ENCODE measurements around the gene ATOH8. TPM values are rescaled to one million over a fixed set of nuclear protein-coding genes. Genes with fewer than 3 reads are reported as not detected.

ATOH8 gene
- total RNA-seq, 1 donor from 2014 or later = 1.8 TPM

GRCh38 chr2:85718009-85718391 is 35.8 kb upstream of the ATOH8 start:
- H3K36me3 Mint-ChIP-seq (ENCODE audit: low read depth, unreplicated experiment) = no peaks in the 10 kb centered on the region
- DNase-seq (ENCODE audit: low spot score) = no peak
- no peaks in the 10 kb centered on the region for H3K4me1 Mint-ChIP-seq (ENCODE audit: unreplicated experiment)
- TF ChIP-seq, protein P1, sequence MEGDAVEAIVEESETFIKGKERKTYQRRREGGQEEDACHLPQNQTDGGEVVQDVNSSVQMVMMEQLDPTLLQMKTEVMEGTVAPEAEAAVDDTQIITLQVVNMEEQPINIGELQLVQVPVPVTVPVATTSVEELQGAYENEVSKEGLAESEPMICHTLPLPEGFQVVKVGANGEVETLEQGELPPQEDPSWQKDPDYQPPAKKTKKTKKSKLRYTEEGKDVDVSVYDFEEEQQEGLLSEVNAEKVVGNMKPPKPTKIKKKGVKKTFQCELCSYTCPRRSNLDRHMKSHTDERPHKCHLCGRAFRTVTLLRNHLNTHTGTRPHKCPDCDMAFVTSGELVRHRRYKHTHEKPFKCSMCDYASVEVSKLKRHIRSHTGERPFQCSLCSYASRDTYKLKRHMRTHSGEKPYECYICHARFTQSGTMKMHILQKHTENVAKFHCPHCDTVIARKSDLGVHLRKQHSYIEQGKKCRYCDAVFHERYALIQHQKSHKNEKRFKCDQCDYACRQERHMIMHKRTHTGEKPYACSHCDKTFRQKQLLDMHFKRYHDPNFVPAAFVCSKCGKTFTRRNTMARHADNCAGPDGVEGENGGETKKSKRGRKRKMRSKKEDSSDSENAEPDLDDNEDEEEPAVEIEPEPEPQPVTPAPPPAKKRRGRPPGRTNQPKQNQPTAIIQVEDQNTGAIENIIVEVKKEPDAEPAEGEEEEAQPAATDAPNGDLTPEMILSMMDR (IDR thresholded peaks at IDR 0.05; ENCODE audit: unreplicated experiment) = no peak
- no peak overlapping the region for H3K4me3 Mint-ChIP-seq (ENCODE audit: unreplicated experiment)
- H3K27me3 Mint-ChIP-seq (ENCODE audit: unreplicated experiment) = no peaks in the 10 kb centered on the region
- H3K9me3 Mint-ChIP-seq (ENCODE audit: unreplicated experiment) = no peaks in the 10 kb centered on the region
- no peak overlapping the region for H3K27ac Mint-ChIP-seq (ENCODE audit: unreplicated experiment)

GRCh38 chr2:85718885-85719492 is 34.8 kb upstream of the ATOH8 start:
- no peaks in the 10 kb centered on the region for H3K9me3 Mint-ChIP-seq (ENCODE audit: unreplicated experiment)
- H3K27ac Mint-ChIP-seq (ENCODE audit: unreplicated experiment) = no peak overlapping the region
- no peak overlapping the region for H3K4me3 Mint-ChIP-seq (ENCODE audit: unreplicated experiment)
- no peak for DNase-seq (ENCODE audit: low spot score)
- TF ChIP-seq, protein P1 (IDR thresholded peaks at IDR 0.05; ENCODE audit: unreplicated experiment) = no peak
- no peaks in the 10 kb centered on the region for H3K27me3 Mint-ChIP-seq (ENCODE audit: unreplicated experiment)
- no peaks in the 10 kb centered on the region for H3K4me1 Mint-ChIP-seq (ENCODE audit: unreplicated experiment)
- no peaks in the 10 kb centered on the region for H3K36me3 Mint-ChIP-seq (ENCODE audit: low read depth, unreplicated experiment)

DNA sequence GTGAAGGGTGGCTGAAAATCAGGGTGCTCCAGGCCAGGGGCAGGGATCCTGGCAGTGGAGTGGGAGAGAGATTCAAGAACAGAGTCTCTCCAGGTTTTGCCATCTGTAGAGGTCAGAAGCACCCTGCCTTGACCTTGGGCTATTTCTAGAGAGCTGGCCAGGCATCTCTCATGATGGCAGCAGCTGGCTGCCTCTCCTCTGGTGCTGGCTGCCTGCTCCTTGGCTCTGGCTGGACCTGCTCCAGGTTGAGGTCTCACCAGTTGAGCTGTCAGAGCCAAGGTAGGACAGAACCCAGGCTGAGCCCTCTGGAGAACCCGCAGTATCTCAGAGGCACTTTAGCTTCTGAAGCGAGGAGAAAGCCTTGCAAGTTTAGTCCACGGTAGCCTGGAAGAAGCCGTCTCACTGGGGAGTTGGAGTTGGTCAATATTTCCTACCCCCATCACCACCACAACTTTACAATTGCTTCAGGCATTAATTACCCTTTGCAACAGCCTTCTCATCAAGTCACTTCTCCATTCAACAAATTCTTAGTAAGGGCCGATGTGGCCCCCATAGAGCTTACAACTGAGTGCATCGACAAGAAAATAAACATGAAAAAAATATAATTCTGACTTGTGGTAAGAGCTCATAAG is 34.1 kb upstream of the ATOH8 start:
- Mint-ChIP-seq H3K36me3 (ENCODE audit: low read depth, unreplicated experiment) (no peaks in the 10 kb centered on the region), H3K27ac (ENCODE audit: unreplicated experiment) (no peak overlapping the region), H3K4me3 (ENCODE audit: unreplicated experiment) (no peak overlapping the region), H3K27me3 (ENCODE audit: unreplicated experiment) (no peaks in the 10 kb centered on the region), H3K4me1 (ENCODE audit: unreplicated experiment) (no peaks in the 10 kb centered on the region), H3K9me3 (ENCODE audit: unreplicated experiment) (no peaks in the 10 kb centered on the region)
- DNase-seq (ENCODE audit: low spot score) = no peak
- TF ChIP-seq, protein P1 (IDR thresholded peaks at IDR 0.05; ENCODE audit: unreplicated experiment) = no peak

GRCh38 chr2:85720533-85720932 is 33.3 kb upstream of the ATOH8 start:
- no peak for DNase-seq (ENCODE audit: low spot score)
- Mint-ChIP-seq H3K27ac (ENCODE audit: unreplicated experiment) (no peak overlapping the region), H3K4me3 (ENCODE audit: unreplicated experiment) (no peak overlapping the region), H3K36me3 (ENCODE audit: low read depth, unreplicated experiment) (no peaks in the 10 kb centered on the region), H3K9me3 (ENCODE audit: unreplicated experiment) (no peaks in the 10 kb centered on the region), H3K27me3 (ENCODE audit: unreplicated experiment) (no peaks in the 10 kb centered on the region), H3K4me1 (ENCODE audit: unreplicated experiment) (no peaks in the 10 kb centered on the region)
- TF ChIP-seq, protein P1 (IDR thresholded peaks at IDR 0.05; ENCODE audit: unreplicated experiment) = no peak

GRCh38 chr2:85721641-85722040 is 32.1 kb upstream of the ATOH8 start:
- H3K4me3 Mint-ChIP-seq (ENCODE audit: unreplicated experiment) = no peak overlapping the region
- no peaks in the 10 kb centered on the region for H3K9me3 Mint-ChIP-seq (ENCODE audit: unreplicated experiment)
- H3K36me3 Mint-ChIP-seq (ENCODE audit: low read depth, unreplicated experiment) = no peaks in the 10 kb centered on the region
- H3K27ac Mint-ChIP-seq (ENCODE audit: unreplicated experiment) = no peak overlapping the region
- no peaks in the 10 kb centered on the region for H3K27me3 Mint-ChIP-seq (ENCODE audit: unreplicated experiment)
- TF ChIP-seq, protein P1 (IDR thresholded peaks at IDR 0.05; ENCODE audit: unreplicated experiment) = no peak
- no peaks in the 10 kb centered on the region for H3K4me1 Mint-ChIP-seq (ENCODE audit: unreplicated experiment)
- no peak for DNase-seq (ENCODE audit: low spot score)
